ENCODE results near the gene ESR1.
"Not testable (repeated sequence)": the region's sequence is repeated elsewhere in the genome, so short reads cannot be mapped to it uniquely, and the experiment has no call there.

The ESR1 gene

DNA sequence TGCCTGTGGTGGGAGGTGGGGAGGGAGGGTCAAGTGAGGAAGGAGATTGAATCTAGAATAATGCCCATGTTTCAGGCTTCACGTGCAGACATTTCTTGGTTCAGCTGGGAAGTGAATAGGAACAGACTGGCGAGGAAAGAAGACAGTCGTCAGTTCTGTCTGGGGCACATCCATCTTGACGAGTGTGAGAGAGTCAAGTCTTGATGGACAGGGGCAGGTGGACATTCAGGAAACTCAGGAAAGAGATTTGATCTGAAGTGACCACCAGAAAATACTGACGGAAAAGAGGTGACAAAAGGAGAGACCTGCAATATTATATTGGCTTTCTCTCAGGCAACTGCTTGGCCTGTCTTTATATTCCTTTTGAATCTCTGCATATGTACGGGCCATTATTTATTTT lies 68.6 kb downstream of the ESR1 start:
- no peak for DNase-seq (ENCODE audit: low spot score in 2 of 2)
- H3K36me3 Mint-ChIP-seq (ENCODE audit: insufficient read depth), result peaks cover 3% of the 10 kb centered on the region
- H3K4me1 Mint-ChIP-seq, result no peaks in the 10 kb centered on the region
- H3K27ac Mint-ChIP-seq (ENCODE audit: low read depth), result no peak overlapping the region
- no peak overlapping the region for H3K4me3 Mint-ChIP-seq
- no peaks in the 10 kb centered on the region for H3K9me3 Mint-ChIP-seq
- peaks cover 10% of the 10 kb centered on the region for H3K27me3 Mint-ChIP-seq
- no peak for ATAC-seq (replicated peaks; ENCODE audit: extremely low read depth, poor library complexity, severe bottlenecking)

GRCh38 chr6:151877458-151877857 lies 70.0 kb downstream of the ESR1 start:
- Mint-ChIP-seq H3K36me3 (ENCODE audit: insufficient read depth) (peaks cover 3% of the 10 kb centered on the region), H3K4me3 (no peak overlapping the region), H3K27me3 (peaks cover 5% of the 10 kb centered on the region), H3K4me1 (no peaks in the 10 kb centered on the region), H3K27ac (ENCODE audit: low read depth) (no peak overlapping the region), H3K9me3 (no peaks in the 10 kb centered on the region)
- no peak for DNase-seq (ENCODE audit: low spot score in 2 of 2)
- ATAC-seq (replicated peaks; ENCODE audit: extremely low read depth, poor library complexity, severe bottlenecking), result no peak

DNA sequence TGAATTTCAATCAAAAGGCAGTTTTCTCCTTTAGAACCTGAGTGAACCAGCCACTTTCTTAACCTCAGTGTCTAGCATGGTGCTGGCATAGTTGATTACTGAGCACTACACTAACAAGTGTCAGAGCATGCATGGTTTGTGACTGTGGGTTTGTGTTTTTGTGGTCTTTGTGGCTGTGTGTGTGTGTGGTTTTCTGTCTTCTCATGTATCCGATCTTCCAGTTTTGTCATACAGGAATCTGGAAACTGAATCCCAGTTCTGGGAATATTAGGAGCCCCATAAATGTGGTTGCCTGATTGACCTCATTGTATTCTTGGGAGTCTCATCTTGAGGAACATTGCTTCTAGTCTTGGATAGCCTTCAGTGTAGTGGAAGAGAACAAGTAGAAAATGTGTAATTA lies 73.7 kb downstream of the ESR1 start:
- Mint-ChIP-seq H3K9me3 (no peaks in the 10 kb centered on the region), H3K4me1 (no peaks in the 10 kb centered on the region)

GRCh38 chr6:151882206-151882605 lies 74.7 kb downstream of the ESR1 start:
- ATAC-seq (replicated peaks; ENCODE audit: extremely low read depth, poor library complexity, severe bottlenecking), result no peak
- H3K27me3 Mint-ChIP-seq, result no peaks in the 10 kb centered on the region
- H3K27ac Mint-ChIP-seq (ENCODE audit: low read depth), result no peak overlapping the region

More for the DNA sequence above, 73.7 kb downstream of the ESR1 start:
- Mint-ChIP-seq H3K27ac (ENCODE audit: low read depth) (no peak overlapping the region), H3K27me3 (no peaks in the 10 kb centered on the region), H3K36me3 (ENCODE audit: insufficient read depth) (no peaks in the 10 kb centered on the region), H3K4me3 (no peak overlapping the region)
- ATAC-seq (replicated peaks; ENCODE audit: extremely low read depth, poor library complexity, severe bottlenecking) (no peak), DNase-seq (ENCODE audit: low spot score in 2 of 2) (no peak)

DNA sequence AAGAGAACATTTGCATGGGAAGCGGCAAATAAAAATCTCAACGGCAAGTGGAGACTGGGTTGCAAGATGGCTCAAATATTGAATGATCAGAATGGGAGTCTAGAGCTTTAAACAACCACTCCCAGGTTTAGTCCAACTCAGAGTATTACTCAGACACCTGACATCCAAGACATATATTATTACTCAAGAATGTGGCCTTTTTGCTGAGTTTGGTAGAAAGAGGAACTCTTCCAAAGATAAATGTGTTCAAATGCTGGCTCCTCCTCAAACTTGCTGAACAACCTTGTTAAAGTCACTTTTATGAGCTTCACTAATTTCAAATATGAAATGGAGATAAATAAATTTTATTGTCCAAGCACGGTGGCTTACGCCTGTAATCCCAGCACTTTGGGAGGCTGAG lies 77.8 kb downstream of the ESR1 start:
- Mint-ChIP-seq H3K27ac (ENCODE audit: low read depth) (no peak overlapping the region), H3K27me3 (no peaks in the 10 kb centered on the region)

More at GRCh38 chr6:151882206-151882605, 74.7 kb downstream of the ESR1 start:
- no peaks in the 10 kb centered on the region for H3K36me3 Mint-ChIP-seq (ENCODE audit: insufficient read depth)
- DNase-seq (ENCODE audit: low spot score in 2 of 2), result no peak
- no peak overlapping the region for H3K4me3 Mint-ChIP-seq
- H3K4me1 Mint-ChIP-seq, result no peaks in the 10 kb centered on the region
- H3K9me3 Mint-ChIP-seq, result no peaks in the 10 kb centered on the region

GRCh38 chr6:151891524-151891923 lies 84.0 kb downstream of the ESR1 start:
- no peaks in the 10 kb centered on the region for H3K9me3 Mint-ChIP-seq
- H3K27ac Mint-ChIP-seq (ENCODE audit: low read depth), result no peak overlapping the region
- no peak for DNase-seq (ENCODE audit: low spot score in 2 of 2)
- H3K36me3 Mint-ChIP-seq (ENCODE audit: insufficient read depth), result no peaks in the 10 kb centered on the region
- no peak overlapping the region for H3K4me3 Mint-ChIP-seq
- no peak for ATAC-seq (replicated peaks; ENCODE audit: extremely low read depth, poor library complexity, severe bottlenecking)
- H3K27me3 Mint-ChIP-seq, result peaks cover 25% of the 10 kb centered on the region
- H3K4me1 Mint-ChIP-seq, result no peaks in the 10 kb centered on the region

More for the DNA sequence above, 77.8 kb downstream of the ESR1 start:
- ATAC-seq (replicated peaks; ENCODE audit: extremely low read depth, poor library complexity, severe bottlenecking) (no peak), DNase-seq (ENCODE audit: low spot score in 2 of 2) (no peak)
- Mint-ChIP-seq H3K9me3 (no peaks in the 10 kb centered on the region), H3K36me3 (ENCODE audit: insufficient read depth) (no peaks in the 10 kb centered on the region), H3K4me3 (no peak overlapping the region), H3K4me1 (no peaks in the 10 kb centered on the region)

DNA sequence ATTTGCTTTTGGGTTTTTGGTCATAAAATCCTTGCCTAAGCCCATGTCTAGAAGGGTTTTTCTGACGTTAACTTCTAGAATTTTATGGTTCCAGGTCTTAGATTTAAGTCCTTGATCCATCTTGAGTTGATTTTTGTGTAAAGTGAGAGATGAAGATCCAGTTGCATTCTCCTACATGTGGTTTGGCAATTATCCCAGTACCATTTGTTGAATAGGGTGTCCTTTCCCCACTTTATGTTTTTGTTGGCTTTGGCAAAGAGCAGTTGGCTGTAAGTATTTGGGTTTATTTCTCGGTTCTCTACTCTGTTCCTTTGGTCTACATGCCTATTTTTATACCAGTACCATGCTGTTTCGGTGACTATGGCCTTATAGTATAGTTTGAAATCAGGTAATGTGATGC lies 86.9 kb downstream of the ESR1 start:
- not testable (repeated sequence) for ATAC-seq (replicated peaks; ENCODE audit: extremely low read depth, poor library complexity, severe bottlenecking); DNase-seq (ENCODE audit: low spot score in 2 of 2); H3K4me1 Mint-ChIP-seq; H3K9me3 Mint-ChIP-seq; H3K4me3 Mint-ChIP-seq; H3K27ac Mint-ChIP-seq (ENCODE audit: low read depth); H3K36me3 Mint-ChIP-seq (ENCODE audit: insufficient read depth)
- peaks cover 40% of the 10 kb centered on the region for H3K27me3 Mint-ChIP-seq

DNA sequence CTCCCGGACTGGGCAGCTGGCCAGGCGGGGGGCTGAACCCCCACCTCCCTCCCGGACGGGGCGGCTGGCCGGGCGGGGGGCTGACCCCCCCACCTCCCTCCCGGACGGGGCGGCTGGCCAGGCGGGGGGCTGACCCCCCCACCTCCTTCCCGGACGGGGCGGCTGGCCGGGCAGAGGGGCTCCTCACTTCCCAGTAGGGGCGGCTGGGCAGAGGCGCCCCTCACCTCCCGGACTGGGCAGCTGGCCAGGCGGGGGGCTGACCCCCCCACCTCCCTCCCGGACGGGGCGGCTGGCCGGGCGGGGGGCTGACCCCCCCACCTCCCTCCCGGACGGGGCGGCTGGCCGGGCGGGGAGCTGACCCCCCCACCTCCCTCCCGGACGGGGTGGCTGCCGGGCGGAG lies 91.7 kb downstream of the ESR1 start:
- not testable (repeated sequence) for DNase-seq (ENCODE audit: low spot score in 2 of 2); H3K4me1 Mint-ChIP-seq; H3K9me3 Mint-ChIP-seq; ATAC-seq (replicated peaks; ENCODE audit: extremely low read depth, poor library complexity, severe bottlenecking); H3K27ac Mint-ChIP-seq (ENCODE audit: low read depth); H3K4me3 Mint-ChIP-seq; H3K36me3 Mint-ChIP-seq (ENCODE audit: insufficient read depth)
- peaks cover 55% of the 10 kb centered on the region for H3K27me3 Mint-ChIP-seq

DNA sequence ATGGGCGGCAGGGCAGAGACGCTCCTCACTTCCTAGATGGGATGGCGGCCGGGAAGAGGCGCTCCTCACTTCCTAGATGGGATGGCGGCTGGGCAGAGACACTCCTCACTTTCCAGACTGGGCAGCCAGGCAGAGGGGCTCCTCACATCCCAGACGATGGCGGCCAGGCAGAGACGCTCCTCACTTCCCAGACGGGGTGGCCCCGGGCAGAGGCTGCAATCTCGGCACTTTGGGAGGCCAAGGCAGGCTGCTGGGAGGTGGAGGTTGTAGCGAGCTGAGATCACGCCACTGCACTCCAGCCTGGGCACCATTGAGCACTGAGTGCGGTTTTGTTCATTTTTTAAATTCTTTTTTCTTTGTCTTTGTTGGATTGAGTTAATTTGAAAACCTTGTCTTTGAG lies 92.3 kb downstream of the ESR1 start:
- H3K27me3 Mint-ChIP-seq, result peaks cover 51% of the 10 kb centered on the region
- not testable (repeated sequence) for H3K4me1 Mint-ChIP-seq

DNA sequence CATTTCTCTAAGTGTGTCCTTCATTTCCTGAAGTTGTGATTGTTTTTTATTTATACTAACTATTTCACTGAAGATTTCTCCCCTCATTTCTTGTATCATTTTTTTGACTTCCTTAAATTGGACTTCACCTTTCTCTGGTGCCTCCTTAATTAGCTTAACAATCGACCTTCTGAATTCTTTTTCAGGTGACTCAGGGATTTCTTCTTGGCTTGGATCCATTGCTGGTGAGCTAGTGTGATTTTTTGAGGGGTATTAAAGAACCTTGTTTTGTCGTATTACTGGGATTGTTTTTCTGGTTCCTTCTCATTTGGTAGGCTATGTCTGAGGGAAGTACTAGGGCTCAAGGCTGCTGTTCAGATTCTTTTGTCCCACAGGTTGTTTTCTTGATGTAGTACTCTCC lies 92.8 kb downstream of the ESR1 start:
- no peak overlapping the region for H3K27ac Mint-ChIP-seq (ENCODE audit: low read depth)
- no peak for ATAC-seq (replicated peaks; ENCODE audit: extremely low read depth, poor library complexity, severe bottlenecking)
- no peaks in the 10 kb centered on the region for H3K9me3 Mint-ChIP-seq

More for the DNA sequence above, 92.3 kb downstream of the ESR1 start:
- DNase-seq (ENCODE audit: low spot score in 2 of 2); H3K36me3 Mint-ChIP-seq (ENCODE audit: insufficient read depth); ATAC-seq (replicated peaks; ENCODE audit: extremely low read depth, poor library complexity, severe bottlenecking); H3K27ac Mint-ChIP-seq (ENCODE audit: low read depth); H3K4me3 Mint-ChIP-seq; H3K9me3 Mint-ChIP-seq: not testable (repeated sequence)

GRCh38 chr6:151901009-151901411 lies 93.5 kb downstream of the ESR1 start:
- Mint-ChIP-seq H3K36me3 (ENCODE audit: insufficient read depth) (no peaks in the 10 kb centered on the region), H3K9me3 (no peaks in the 10 kb centered on the region), H3K4me1 (no peaks in the 10 kb centered on the region), H3K27ac (ENCODE audit: low read depth) (no peak overlapping the region), H3K4me3 (no peak overlapping the region), H3K27me3 (peaks cover 46% of the 10 kb centered on the region)
- DNase-seq (ENCODE audit: low spot score in 2 of 2), result no peak
- ATAC-seq (replicated peaks; ENCODE audit: extremely low read depth, poor library complexity, severe bottlenecking), result no peak

More for the DNA sequence above, 92.8 kb downstream of the ESR1 start:
- DNase-seq (ENCODE audit: low spot score in 2 of 2), result no peak
- no peaks in the 10 kb centered on the region for H3K36me3 Mint-ChIP-seq (ENCODE audit: insufficient read depth)
- peaks cover 51% of the 10 kb centered on the region for H3K27me3 Mint-ChIP-seq
- no peak overlapping the region for H3K4me3 Mint-ChIP-seq
- H3K4me1 Mint-ChIP-seq, result no peaks in the 10 kb centered on the region

DNA sequence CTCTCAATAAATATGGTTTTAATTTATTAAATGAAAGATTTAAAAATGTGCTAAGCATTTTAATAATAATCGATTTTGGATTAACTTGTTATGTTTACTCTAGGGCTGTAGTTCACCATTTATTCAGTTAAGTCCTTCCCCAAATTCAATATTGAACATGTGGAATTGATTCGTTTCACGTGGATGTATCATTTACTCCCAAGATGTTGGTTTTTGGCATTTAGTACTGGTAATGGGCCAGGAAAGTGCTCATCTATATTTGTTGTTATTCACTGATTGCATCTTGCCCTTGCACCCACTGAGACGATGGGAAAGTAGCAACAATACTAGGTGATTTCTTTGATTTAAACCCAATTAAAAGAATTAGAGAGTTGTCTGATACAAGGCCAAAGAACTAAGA lies 97.1 kb downstream of the ESR1 start:
- H3K27ac Mint-ChIP-seq (ENCODE audit: low read depth), result no peak overlapping the region
- H3K4me3 Mint-ChIP-seq, result no peak overlapping the region
- H3K9me3 Mint-ChIP-seq, result no peaks in the 10 kb centered on the region
- peaks cover 26% of the 10 kb centered on the region for H3K27me3 Mint-ChIP-seq
- no peaks in the 10 kb centered on the region for H3K36me3 Mint-ChIP-seq (ENCODE audit: insufficient read depth)
- ATAC-seq (replicated peaks; ENCODE audit: extremely low read depth, poor library complexity, severe bottlenecking), result no peak
- no peak for DNase-seq (ENCODE audit: low spot score in 2 of 2)
- H3K4me1 Mint-ChIP-seq, result no peaks in the 10 kb centered on the region

DNA sequence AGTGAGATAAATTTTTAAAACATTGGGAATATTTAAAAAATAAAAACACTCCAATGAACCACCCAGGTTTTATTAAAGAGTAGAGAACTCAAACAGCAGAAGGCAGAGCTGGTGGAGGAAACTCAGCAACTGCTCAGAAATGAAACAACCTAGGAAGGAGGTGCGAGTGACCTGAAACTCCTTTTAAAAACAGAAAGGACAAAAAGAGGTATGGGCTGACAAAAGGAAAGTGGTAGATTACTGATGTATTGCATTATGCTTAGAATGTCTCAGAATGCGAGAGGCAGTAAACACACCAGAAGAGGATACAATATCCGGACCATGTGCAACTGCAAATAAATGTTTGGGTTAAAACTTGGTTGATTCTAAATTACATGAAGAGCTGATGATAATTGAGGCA lies 97.6 kb downstream of the ESR1 start:
- H3K9me3 Mint-ChIP-seq, result no peaks in the 10 kb centered on the region
- peaks cover 26% of the 10 kb centered on the region for H3K27me3 Mint-ChIP-seq
- H3K36me3 Mint-ChIP-seq (ENCODE audit: insufficient read depth), result no peaks in the 10 kb centered on the region
- H3K27ac Mint-ChIP-seq (ENCODE audit: low read depth), result no peak overlapping the region
- ATAC-seq (replicated peaks; ENCODE audit: extremely low read depth, poor library complexity, severe bottlenecking), result no peak
- H3K4me1 Mint-ChIP-seq, result no peaks in the 10 kb centered on the region
- DNase-seq (ENCODE audit: low spot score in 2 of 2), result no peak
- H3K4me3 Mint-ChIP-seq, result no peak overlapping the region

- H3K9me3 Mint-ChIP-seq, result no peaks in the 10 kb centered on the region
- H3K4me3 Mint-ChIP-seq, result no peak overlapping the region
- no peaks in the 10 kb centered on the region for H3K4me1 Mint-ChIP-seq
- H3K27ac Mint-ChIP-seq (ENCODE audit: low read depth), result no peak overlapping the region
- no peak for ATAC-seq (replicated peaks; ENCODE audit: extremely low read depth, poor library complexity, severe bottlenecking)
- H3K27me3 Mint-ChIP-seq, result peaks cover 26% of the 10 kb centered on the region
- no peaks in the 10 kb centered on the region for H3K36me3 Mint-ChIP-seq (ENCODE audit: insufficient read depth)
- no peak for DNase-seq (ENCODE audit: low spot score in 2 of 2)
Observed at GRCh38 chr6:151905854-151906253, 98.4 kb downstream of the ESR1 start.

All from central memory CD8-positive, alpha-beta T cell (primary cell).